Activated naive CD8-positive, alpha-beta T cell treated with anti-CD3 and anti-CD28 coated beads for 36 hours (primary cell): ENCODE data around the gene SAMHD1. TPM values are rescaled to one million over a fixed set of nuclear protein-coding genes. Genes with fewer than 3 reads are reported as not detected.

Source experiments
- DNase-seq: peaks from one replicate; pipeline ENCODE4 v3.0.0; 2021
- H3K27ac Mint-ChIP-seq: one replicate; pipeline ENCODE4 v1.8.0; 2022; ENCODE audit warnings: mild to moderate bottlenecking, moderate library complexity, mixed read lengths
- H3K27me3 Mint-ChIP-seq: one replicate; pipeline ENCODE4 v1.8.0; 2022; ENCODE audit warnings: mild to moderate bottlenecking, mixed read lengths
- H3K36me3 Mint-ChIP-seq: one replicate; pipeline ENCODE4 v1.8.0; 2021; ENCODE audit warnings: mild to moderate bottlenecking, mixed read lengths
- H3K4me1 Mint-ChIP-seq: one replicate; pipeline ENCODE4 v1.8.0; 2021; ENCODE audit warnings: mixed read lengths
- H3K4me3 Mint-ChIP-seq: one replicate; pipeline ENCODE4 v1.8.0; 2022; ENCODE audit warnings: mild to moderate bottlenecking, moderate library complexity, mixed read lengths
- H3K9me3 Mint-ChIP-seq: one replicate; pipeline ENCODE4 v1.8.0; 2022; ENCODE audit warnings: mixed read lengths
- total RNA-seq, 2 experiments: library from RNA; stranded (reverse); gene quantifications; one replicate each; pipeline ENCODE4 v1.2.3, GENCODE V29; 2021

SAMHD1 gene
- total RNA-seq, 2 experiments from 2014 or later: 35.6 to 43.2 TPM

GRCh38 chr20:36860811-36861624 is 90.5 kb downstream of the SAMHD1 start:
- Mint-ChIP-seq H3K4me1 (peaks cover 13% of the 10 kb centered on the region), H3K36me3 (no peaks in the 10 kb centered on the region), H3K27ac (no peak overlapping the region), H3K9me3 (no peaks in the 10 kb centered on the region), H3K27me3 (peaks cover 5% of the 10 kb centered on the region), H3K4me3 (no peak overlapping the region)
- no peak for DNase-seq

GRCh38 chr20:36860339-36860738 is 91.2 kb downstream of the SAMHD1 start:
- no peak for DNase-seq
- Mint-ChIP-seq H3K4me1 (peaks cover 14% of the 10 kb centered on the region), H3K27ac (no peak overlapping the region), H3K4me3 (no peak overlapping the region), H3K27me3 (peaks cover 5% of the 10 kb centered on the region), H3K36me3 (no peaks in the 10 kb centered on the region), H3K9me3 (no peaks in the 10 kb centered on the region)

DNA sequence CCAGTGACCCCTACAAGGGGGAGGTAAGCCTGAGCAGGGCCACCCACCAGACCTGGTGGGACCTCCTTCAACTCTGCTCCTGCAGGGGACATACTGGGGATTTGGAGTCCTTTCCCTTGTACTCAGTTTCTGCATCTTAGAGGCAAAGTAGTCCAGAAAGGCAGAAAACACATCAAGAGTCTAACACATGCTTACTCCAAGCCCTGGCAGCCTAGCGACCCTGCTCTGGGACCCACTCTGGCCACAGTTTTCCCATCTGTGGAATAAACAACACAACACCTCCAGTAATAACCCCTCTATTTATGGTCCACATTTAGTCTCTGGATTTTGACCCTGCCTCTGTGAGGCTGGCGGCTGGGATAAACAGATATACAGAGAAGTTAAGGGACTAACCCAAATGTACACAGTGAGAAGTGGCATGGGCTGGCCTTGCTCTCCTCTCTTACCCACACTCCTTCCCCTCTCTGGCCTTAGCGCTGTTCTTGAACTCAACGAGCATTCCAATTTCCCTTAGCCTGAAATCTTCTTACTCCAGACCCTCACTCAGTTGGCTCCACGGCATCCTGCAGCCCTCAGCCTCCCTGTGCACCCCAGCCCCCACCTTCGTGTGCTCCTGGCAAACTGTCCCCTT is 91.7 kb downstream of the SAMHD1 start:
- no peak overlapping the region for H3K27ac Mint-ChIP-seq
- no peak for DNase-seq
- no peaks in the 10 kb centered on the region for H3K9me3 Mint-ChIP-seq
- H3K27me3 Mint-ChIP-seq: peaks cover under 1% of the 10 kb centered on the region
- H3K4me3 Mint-ChIP-seq: no peak overlapping the region
- H3K36me3 Mint-ChIP-seq: no peaks in the 10 kb centered on the region
- peaks cover 14% of the 10 kb centered on the region for H3K4me1 Mint-ChIP-seq

DNA sequence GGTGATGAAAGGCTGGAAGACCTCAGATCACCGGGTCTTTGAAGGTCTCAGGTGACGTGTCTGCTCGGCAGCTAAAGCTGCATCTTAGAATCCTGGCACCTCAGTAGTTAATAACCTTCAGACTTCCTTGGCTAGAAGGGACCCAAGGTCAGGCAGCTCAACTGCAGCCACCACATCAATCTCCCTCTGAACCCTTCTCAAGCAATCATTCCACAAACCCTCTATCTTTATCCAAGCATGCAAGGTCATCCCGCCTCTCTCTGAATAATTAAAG is 92.3 kb downstream of the SAMHD1 start:
- no peaks in the 10 kb centered on the region for H3K9me3 Mint-ChIP-seq
- peaks cover 14% of the 10 kb centered on the region for H3K4me1 Mint-ChIP-seq
- no peaks in the 10 kb centered on the region for H3K27me3 Mint-ChIP-seq
- no peak overlapping the region for H3K4me3 Mint-ChIP-seq
- DNase-seq: no peak
- no peak overlapping the region for H3K27ac Mint-ChIP-seq
- no peaks in the 10 kb centered on the region for H3K36me3 Mint-ChIP-seq

DNA sequence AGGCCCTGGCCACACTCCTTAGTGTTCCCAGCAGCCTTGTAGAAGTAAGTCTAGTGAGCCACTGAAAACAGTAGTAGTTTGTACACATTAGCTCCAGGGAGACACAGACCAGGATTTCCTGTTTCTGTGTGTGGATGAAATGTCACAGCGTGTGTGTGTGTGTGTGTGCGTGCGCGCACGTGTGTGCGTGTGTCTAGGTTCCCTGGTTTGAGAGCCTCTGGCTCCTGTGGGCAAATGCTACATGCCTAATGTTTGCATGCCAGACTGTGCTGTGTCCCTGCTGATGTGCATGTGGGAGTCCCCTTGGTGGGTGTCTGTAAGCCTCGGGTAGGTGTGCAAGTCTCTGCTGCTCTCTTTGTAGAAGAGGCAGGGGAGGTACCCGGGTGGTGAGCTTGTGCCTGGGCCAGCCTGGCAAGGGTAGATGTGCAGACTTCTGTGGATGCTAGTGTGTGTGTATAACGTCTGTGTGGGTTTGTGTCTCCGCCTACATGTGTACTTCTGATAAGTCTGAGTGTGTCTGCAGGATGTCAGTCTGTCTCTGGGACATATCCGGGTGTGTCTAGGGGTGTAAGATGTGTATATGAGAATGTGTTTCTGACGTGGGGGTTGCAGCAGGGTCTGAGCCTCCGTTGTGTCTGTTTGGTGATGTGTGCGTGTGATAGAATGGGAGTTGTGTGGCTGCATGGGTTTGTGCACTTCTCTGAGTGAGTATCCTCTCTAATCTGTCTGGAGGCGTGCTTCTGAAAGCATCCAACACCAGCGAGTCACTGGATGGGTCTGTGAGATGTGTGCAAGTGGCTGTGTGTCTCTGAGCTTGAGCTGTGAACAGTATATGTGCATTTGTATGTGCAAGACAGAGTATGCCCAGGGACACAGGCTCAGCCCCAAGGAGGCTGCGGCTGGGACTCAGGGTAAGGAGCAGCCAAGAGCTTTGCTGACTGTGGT is 94.5 kb downstream of the SAMHD1 start:
- H3K4me3 Mint-ChIP-seq: peak overlapping the region; percentile 3
- no peaks in the 10 kb centered on the region for H3K36me3 Mint-ChIP-seq
- H3K27me3 Mint-ChIP-seq: no peaks in the 10 kb centered on the region
- H3K27ac Mint-ChIP-seq: peak overlapping the region; percentile 3
- H3K9me3 Mint-ChIP-seq: no peaks in the 10 kb centered on the region
- peak; percentile 32 for DNase-seq
- H3K4me1 Mint-ChIP-seq: peaks cover 14% of the 10 kb centered on the region

GRCh38 chr20:36856195-36856594 is 95.3 kb downstream of the SAMHD1 start:
- Mint-ChIP-seq H3K36me3 (no peaks in the 10 kb centered on the region), H3K27me3 (no peaks in the 10 kb centered on the region), H3K4me1 (peaks cover 14% of the 10 kb centered on the region), H3K27ac (no peak overlapping the region), H3K9me3 (no peaks in the 10 kb centered on the region), H3K4me3 (no peak overlapping the region)
- no peak for DNase-seq

GRCh38 chr20:36855241-36855657 is 96.3 kb downstream of the SAMHD1 start:
- no peaks in the 10 kb centered on the region for H3K36me3 Mint-ChIP-seq
- H3K27me3 Mint-ChIP-seq: no peaks in the 10 kb centered on the region
- H3K4me3 Mint-ChIP-seq: no peak overlapping the region
- H3K9me3 Mint-ChIP-seq: no peaks in the 10 kb centered on the region
- no peak for DNase-seq
- no peak overlapping the region for H3K27ac Mint-ChIP-seq
- peaks cover 14% of the 10 kb centered on the region for H3K4me1 Mint-ChIP-seq

DNA sequence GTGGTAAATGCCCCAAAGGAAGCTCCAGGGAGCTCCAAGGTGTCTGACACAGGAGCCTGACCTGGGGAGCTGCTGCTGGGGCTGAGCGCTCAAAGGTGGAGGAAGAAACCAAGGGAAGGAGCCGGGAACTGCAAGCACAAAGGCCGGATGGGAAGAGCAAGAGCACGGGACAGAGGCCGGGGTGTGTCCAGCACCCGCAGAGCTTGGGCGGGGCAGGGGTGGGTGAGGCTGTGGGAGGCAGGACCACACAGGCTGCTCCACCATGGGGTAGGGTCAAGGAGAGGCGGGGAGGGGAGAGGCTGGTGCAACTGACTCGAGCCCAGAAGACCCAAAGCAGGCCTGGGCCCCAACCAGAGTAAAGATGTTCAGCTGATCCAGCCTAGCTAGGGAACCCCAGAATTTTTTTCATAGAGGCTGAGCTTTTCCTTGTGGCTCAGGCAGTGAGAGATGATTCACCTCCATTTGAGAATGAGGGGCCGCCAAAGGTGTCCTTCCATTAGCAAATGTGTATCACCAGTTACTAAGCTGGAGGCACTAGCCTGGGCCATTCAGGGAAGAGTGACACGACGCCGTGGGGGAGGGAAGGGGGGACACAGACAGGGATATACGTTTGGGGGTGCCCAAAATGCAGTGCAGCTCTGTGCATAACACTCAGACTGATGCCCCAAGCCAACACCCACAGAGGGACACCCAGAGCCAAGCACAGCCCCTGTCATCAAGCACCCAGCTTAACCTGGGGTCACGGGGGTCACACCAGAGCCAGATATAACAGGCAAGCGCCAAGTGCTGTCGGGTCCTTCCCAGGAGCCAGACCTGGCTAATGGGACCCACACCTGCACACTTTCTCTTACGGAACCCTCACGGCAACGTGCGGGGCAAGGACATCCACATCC is 96.9 kb downstream of the SAMHD1 start:
- Mint-ChIP-seq H3K27me3 (no peaks in the 10 kb centered on the region), H3K4me1 (peaks cover 14% of the 10 kb centered on the region), H3K36me3 (no peaks in the 10 kb centered on the region), H3K9me3 (no peaks in the 10 kb centered on the region), H3K4me3 (no peak overlapping the region), H3K27ac (no peak overlapping the region)
- no peak for DNase-seq

DNA sequence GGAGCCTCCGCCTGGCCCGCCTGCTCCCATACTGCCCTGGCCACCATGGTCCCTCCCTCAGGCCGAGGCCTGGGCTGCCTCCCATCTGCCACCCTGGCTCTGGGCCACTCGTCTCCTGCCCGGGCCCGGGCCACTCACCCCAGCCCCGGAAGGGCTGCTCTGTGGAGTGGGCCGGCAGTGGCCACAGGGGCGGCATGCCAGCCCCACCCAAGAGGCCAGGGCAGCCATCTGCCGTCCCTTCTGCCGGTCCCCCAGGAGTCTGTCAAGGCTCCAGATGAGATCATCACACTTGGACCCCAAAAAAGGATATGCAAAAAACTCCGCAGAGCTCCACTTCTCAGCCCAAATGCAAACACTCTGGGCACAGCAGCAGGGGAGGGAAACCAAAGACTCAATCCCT is 99.3 kb downstream of the SAMHD1 start:
- H3K36me3 Mint-ChIP-seq: no peaks in the 10 kb centered on the region
- H3K27me3 Mint-ChIP-seq: no peaks in the 10 kb centered on the region
- DNase-seq: no peak
- H3K4me1 Mint-ChIP-seq: peaks cover 14% of the 10 kb centered on the region
- no peak overlapping the region for H3K27ac Mint-ChIP-seq
- H3K4me3 Mint-ChIP-seq: no peak overlapping the region
- no peaks in the 10 kb centered on the region for H3K9me3 Mint-ChIP-seq

GRCh38 chr20:36851490-36851889 is 100.0 kb downstream of the SAMHD1 start:
- no peak for DNase-seq
- Mint-ChIP-seq H3K4me1 (peaks cover 8% of the 10 kb centered on the region), H3K4me3 (no peak overlapping the region), H3K27me3 (no peaks in the 10 kb centered on the region), H3K9me3 (no peaks in the 10 kb centered on the region), H3K36me3 (no peaks in the 10 kb centered on the region), H3K27ac (no peak overlapping the region)

- H3K27ac Mint-ChIP-seq: no peak overlapping the region
- H3K4me3 Mint-ChIP-seq: no peak overlapping the region
These were observed 100.7 kb downstream of the SAMHD1 start for GRCh38 chr20:36850759-36851158.

DNA sequence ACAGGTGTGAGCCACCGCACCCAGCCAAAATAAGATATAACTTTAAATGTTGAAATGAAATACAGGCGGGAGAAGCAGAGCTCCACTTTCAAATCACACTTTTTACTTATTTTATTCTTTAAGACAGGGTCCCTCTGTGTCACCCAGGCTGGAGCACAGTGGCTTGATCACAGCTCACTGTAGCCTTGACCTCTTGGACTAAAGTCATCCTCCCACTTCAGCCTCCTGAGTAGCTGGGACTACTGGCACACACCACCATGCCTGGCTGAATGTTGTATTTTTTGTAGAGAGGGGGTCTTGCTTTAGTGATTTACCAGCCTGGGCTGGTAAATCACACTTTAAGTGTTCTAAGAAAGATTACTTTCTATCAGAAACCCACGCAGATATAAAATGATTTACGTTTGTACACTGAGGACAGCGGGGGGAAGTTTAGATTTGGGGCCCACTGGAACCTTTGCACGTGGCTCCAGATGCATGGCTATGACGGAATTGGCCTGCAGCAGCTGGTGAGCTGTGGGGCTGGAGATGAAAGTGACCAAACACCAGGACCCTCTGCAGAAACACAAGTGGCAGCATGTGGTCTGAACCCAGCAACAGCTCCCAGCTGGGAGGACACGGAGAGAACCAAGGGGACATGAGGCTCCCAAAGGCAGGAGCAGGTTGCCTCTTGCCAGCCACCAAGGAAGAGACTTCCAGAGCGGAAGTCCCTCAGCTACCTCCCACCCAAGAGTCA is 102.0 kb downstream of the SAMHD1 start:
- H3K9me3 Mint-ChIP-seq: no peaks in the 10 kb centered on the region
- no peak for DNase-seq
- H3K36me3 Mint-ChIP-seq: no peaks in the 10 kb centered on the region
- peaks cover 12% of the 10 kb centered on the region for H3K4me1 Mint-ChIP-seq
- no peak overlapping the region for H3K27ac Mint-ChIP-seq
- H3K4me3 Mint-ChIP-seq: no peak overlapping the region
- H3K27me3 Mint-ChIP-seq: no peaks in the 10 kb centered on the region

More at GRCh38 chr20:36850759-36851158, 100.7 kb downstream of the SAMHD1 start:
- Mint-ChIP-seq H3K4me1 (peaks cover 8% of the 10 kb centered on the region), H3K27me3 (no peaks in the 10 kb centered on the region), H3K9me3 (no peaks in the 10 kb centered on the region), H3K36me3 (no peaks in the 10 kb centered on the region)
- DNase-seq: no peak

DNA sequence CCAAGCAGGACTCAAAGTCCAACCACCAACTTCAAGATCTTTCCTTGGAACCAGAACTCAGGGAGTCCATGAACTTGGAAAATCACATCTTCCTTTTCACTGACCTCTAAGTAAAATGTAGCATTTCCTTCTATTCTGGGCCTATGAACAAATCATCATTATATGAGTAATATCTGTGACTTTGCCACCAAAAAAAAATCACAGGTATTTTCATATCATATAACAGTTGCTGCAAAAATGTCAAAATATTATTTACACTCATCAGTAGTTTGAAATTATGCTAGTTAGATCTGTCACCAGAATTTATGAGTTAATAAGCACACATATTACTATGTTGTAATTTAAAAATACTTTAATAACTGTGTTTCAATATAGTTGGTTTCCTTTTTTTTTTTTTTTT is 102.8 kb downstream of the SAMHD1 start:
- Mint-ChIP-seq H3K9me3 (no peaks in the 10 kb centered on the region), H3K4me1 (peaks cover 14% of the 10 kb centered on the region), H3K36me3 (no peaks in the 10 kb centered on the region), H3K27ac (no peak overlapping the region), H3K4me3 (no peak overlapping the region), H3K27me3 (no peaks in the 10 kb centered on the region)
- no peak for DNase-seq

DNA sequence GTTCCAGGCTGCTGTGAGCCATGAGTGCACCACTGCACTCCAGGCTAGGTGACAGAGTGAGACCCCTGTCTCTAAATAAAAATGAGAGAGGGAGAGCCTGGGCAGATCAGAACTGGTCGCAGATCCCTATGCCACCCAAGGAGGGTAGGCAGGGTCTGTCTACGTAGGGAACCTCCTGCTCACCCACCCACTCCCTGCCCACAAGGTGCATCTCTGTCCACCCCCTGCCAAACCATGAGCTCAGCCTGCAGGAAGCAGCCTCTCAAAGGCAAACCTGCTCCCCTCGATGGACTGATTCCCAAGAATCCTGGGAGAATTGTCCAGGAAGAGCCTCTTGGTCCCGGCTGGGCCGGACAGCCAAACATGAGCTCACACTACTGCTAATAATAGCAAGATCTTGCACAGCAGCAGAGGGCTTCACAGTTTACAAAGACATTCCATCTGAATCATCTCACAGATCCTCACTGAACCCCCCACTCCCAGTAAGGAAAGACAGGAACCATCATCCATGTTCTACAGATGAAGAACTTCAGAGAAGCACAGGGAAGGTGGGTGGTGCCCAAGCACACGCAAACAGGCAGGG is 103.3 kb downstream of the SAMHD1 start:
- Mint-ChIP-seq H3K4me3 (no peak overlapping the region), H3K36me3 (no peaks in the 10 kb centered on the region), H3K27me3 (no peaks in the 10 kb centered on the region), H3K27ac (no peak overlapping the region), H3K9me3 (no peaks in the 10 kb centered on the region), H3K4me1 (peaks cover 19% of the 10 kb centered on the region)
- DNase-seq: no peak
